Naive thymus-derived CD8-positive, alpha-beta T cell (primary cell): ENCODE results near the gene PPIL3. TPM values are rescaled to one million over a fixed set of nuclear protein-coding genes. Genes with fewer than 3 reads are reported as not detected.

Experiments
- ATAC-seq, 2 donors: fragments of 150-1000 bp; cut with Tn5 transposase in 1 of 2; sonication (Bioruptor Pico), chemical (Tn5 transposase) in 1 of 2; 1 replicate in 1 of 2; 2 replicates in 1 of 2; pipeline ENCODE4 v1.10.0; 2021; ENCODE audit warnings: mild to moderate bottlenecking in 2 of 2, moderate library complexity in 2 of 2
- POLR2A ChIA-PET: fragments of 350-600 bp; sonication (Branson Sonifier 250); formaldehyde crosslinking; loops from one replicate; lab custom pipeline; 2021; ENCODE audit warnings: antibody characterized with exemption; lab: Charles Lee
- DNase-seq, 10 donors: peaks; one replicate each; pipeline versions ENCODE4 v3.0.0 to v3.0.0-alpha.2; 2020 to 2022
- H3K27ac Mint-ChIP-seq, 10 donors: one replicate each; pipeline ENCODE4 v1.8.0; 2020 to 2022; ENCODE audit warnings: mild to moderate bottlenecking in 10 of 10, mixed read lengths in 10 of 10, moderate library complexity in 4 of 10, inconsistent platforms in 1 of 10
- H3K27me3 Mint-ChIP-seq, 5 donors: one replicate each; pipeline ENCODE4 v1.8.0; 2021 to 2022; ENCODE audit warnings: mixed read lengths in 5 of 5
- H3K36me3 Mint-ChIP-seq, 3 donors: one replicate each; pipeline ENCODE4 v1.8.0; 2020 to 2022; ENCODE audit warnings: mixed read lengths in 3 of 3, mild to moderate bottlenecking in 2 of 3, inconsistent platforms in 1 of 3
- H3K4me1 Mint-ChIP-seq, 4 donors: one replicate each; pipeline ENCODE4 v1.8.0; 2021 to 2022; ENCODE audit warnings: mixed read lengths in 4 of 4
- H3K4me3 Mint-ChIP-seq, 10 donors: one replicate each; pipeline ENCODE4 v1.8.0; 2020 to 2022; ENCODE audit warnings: mild to moderate bottlenecking in 10 of 10, mixed read lengths in 10 of 10, moderate library complexity in 6 of 10, inconsistent platforms in 1 of 10
- H3K9me3 Mint-ChIP-seq, 9 donors: one replicate each; pipeline ENCODE4 v1.8.0; 2020 to 2022; ENCODE audit warnings: mixed read lengths in 9 of 9, mild to moderate bottlenecking in 3 of 9, inconsistent platforms in 1 of 9, moderate library complexity in 1 of 9
- polyA plus RNA-seq, 3 donors: library from polyadenylated mRNA; unstranded; fragments of 300-500 nt; fragmentation: Illumina TruSeq; gene quantifications; one replicate each; pipeline ENCODE4 v1.2.3, GENCODE V29; 2021
- total RNA-seq, 8 experiments: library from RNA in 2 of 8; stranded (reverse) in 2 of 8; gene quantifications; one replicate each; pipeline ENCODE4 v1.2.3 and lab custom pipeline; 2021 to 2026

PPIL3 gene
- total and polyA plus RNA-seq, 5 experiments from 2014 or later: 22.3 to 42.6 (median 38.3) TPM

DNA sequence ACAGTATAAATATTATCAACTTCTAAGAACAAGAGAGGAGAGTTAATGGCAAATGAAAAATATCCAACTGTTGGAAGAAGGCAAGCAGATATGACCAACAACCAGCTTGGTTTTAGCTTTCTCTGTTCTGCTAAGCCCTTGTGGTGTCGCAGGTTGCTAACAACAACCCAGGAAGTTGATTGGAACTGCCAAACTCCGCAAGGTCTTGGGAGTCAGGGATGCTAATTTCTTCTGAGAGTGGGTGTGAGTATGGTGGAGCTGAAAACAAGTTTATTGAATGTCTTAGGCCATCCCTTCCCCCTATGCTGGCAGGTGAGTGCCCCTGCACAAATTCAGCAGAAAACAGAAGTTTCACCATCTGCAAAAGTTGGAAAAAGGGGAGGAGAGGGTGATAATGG, 59.6 kb downstream of the PPIL3 start:
- H3K36me3 Mint-ChIP-seq: peaks cover 0 to 11% (median 3%) of the 10 kb centered on the region in 3 donors
- no peak overlapping the region for H3K27ac Mint-ChIP-seq
- H3K9me3 Mint-ChIP-seq: peaks cover 0 to 4% (median 0%) of the 10 kb centered on the region in 9 donors
- no peak overlapping the region for H3K4me3 Mint-ChIP-seq
- ATAC-seq (no peak), DNase-seq (no peak)
- H3K27me3 Mint-ChIP-seq: no peaks in the 10 kb centered on the region
- POLR2A ChIA-PET: interaction anchor here (1.0 kb wide), 1 partner anchor 35 kb away, joined by 4 read pairs; the partner anchor contains the start of gene CLK1
- peaks cover 1 to 14% (median 8%) of the 10 kb centered on the region in 4 donors for H3K4me1 Mint-ChIP-seq

DNA sequence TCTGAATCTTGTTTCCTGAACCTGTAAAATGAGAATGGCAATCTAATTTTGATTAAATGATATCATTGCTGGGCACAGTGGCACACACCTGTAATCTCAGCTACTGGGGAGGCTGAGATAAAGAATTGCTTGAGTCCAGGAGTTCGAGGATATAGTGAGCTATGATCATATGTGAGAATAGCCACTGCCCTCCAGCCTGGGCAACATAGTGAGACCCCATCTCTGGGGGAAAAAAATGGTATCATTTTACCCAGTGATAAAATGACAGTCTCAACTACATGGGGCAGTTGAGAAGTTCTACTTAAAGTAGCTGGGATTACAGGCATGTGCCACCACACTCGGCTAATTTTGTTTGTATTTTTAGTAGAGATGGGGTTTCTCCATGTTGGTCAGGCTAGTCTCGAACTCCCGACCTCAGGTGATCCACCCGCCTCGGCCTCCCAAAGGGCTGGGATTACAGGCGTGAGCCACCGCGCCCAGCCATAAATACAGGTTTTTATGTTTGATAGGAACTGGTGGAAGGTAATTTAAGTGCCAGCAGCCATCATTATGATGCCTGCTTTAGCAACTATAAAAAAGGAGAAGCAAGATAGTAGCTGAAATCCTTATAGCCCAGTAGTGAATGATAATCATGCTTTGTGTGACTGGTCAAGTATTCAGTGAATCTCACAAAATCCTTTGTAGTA, 60.2 kb downstream of the PPIL3 start:
- Mint-ChIP-seq H3K27me3 (no peaks in the 10 kb centered on the region), H3K27ac (no peak overlapping the region), H3K9me3 (peaks cover 0 to 1% (median 0%) of the 10 kb centered on the region in 9 donors), H3K4me3 (no peak overlapping the region), H3K4me1 (peaks cover 1 to 14% (median 8%) of the 10 kb centered on the region in 4 donors), H3K36me3 (peaks cover 0 to 15% (median 3%) of the 10 kb centered on the region in 3 donors)
- DNase-seq (no peak), ATAC-seq (no peak)
- POLR2A ChIA-PET: interaction anchor here (0.8 to 2.0 kb wide), 4 partner anchors 10 to 35 kb away, joined by 3 to 8 read pairs (median 4); partner anchors contain the start of genes BZW1 and CLK1

DNA sequence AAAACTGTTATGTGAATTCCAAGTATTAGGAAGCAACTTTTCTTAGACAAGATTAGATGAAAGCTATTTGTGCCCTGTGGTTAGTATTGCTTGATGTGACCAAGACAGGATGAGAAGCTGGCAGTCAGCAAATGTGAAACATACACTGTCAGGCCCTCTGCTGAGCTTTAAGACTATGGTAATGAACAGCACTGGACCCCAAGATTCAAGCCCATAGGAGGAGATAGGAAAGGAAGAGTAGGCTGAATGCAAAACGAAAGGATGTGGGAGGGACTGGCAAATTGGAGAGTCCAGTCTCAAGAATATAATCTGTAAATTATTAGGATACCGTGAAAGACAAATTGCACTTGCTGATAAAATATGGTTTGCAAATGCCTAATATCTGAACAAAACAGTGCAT, 60.8 kb downstream of the PPIL3 start:
- POLR2A ChIA-PET: interaction anchor here (0.8 to 2.4 kb wide), 4 partner anchors 11 to 36 kb away, joined by 3 to 11 read pairs (median 6); partner anchors contain the start of genes BZW1 and CLK1
- H3K9me3 Mint-ChIP-seq: no peaks in the 10 kb centered on the region
- H3K27me3 Mint-ChIP-seq: no peaks in the 10 kb centered on the region
- H3K27ac Mint-ChIP-seq: peak overlapping the region in 6 of 10 donors; percentile 4 to 68 (median 26)
- peaks cover 0 to 17% (median 3%) of the 10 kb centered on the region in 3 donors for H3K36me3 Mint-ChIP-seq
- no peak for ATAC-seq
- H3K4me1 Mint-ChIP-seq: peaks cover 1 to 14% (median 8%) of the 10 kb centered on the region in 4 donors
- H3K4me3 Mint-ChIP-seq: no peak overlapping the region
- no peak for DNase-seq

DNA sequence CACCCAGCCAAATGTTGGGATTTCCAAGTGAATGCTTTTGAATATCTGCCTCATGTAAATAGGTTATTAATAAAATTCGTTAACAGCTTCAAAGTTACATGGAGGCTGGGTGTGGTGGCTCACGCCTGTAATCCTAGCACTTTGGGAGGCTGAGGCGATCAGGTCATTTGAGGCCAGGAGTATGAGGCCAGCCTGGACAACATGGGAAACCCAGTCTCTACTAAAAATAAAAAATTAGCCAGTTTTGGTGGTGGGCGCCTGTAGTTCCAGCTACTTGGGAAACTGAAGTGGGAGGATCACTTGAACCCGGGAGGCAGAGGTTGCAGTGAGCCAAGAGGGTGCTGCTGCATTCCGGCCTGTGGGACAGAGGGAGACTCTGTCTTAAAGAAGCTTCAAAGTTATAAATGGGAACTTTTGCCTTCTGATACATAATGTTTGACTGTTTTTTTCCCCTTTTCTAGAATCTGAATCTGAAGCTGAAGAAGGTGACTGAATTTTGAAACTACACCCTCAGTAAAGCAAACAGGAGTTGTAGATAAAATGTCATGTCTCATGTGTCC, 67.1 kb downstream of the PPIL3 start:
- Mint-ChIP-seq H3K27me3 (no peaks in the 10 kb centered on the region), H3K4me1 (peaks cover 2 to 11% (median 7%) of the 10 kb centered on the region in 4 donors), H3K36me3 (peaks cover 12 to 65% (median 26%) of the 10 kb centered on the region in 3 donors), H3K9me3 (no peaks in the 10 kb centered on the region), H3K4me3 (peak overlapping the region in 2 of 10 donors; percentile 28), H3K27ac (peak overlapping the region in 2 of 10 donors; percentile 12 to 48)
- POLR2A ChIA-PET: interaction anchor here (0.6 to 6.9 kb wide), 2 partner anchors 17 to 43 kb away, joined by 3 to 28 read pairs; partner anchors contain the start of gene CLK1
- no peak for DNase-seq
- no peak for ATAC-seq

Other genes with a start within 250 kb of the PPIL3 start
- gene BZW1, start 77.2 kb downstream of the PPIL3 start, total RNA-seq: 100 to 1,000 TPM; 175 to 204 TPM
- 100 to 1,000 TPM; 222 to 285 (median 243) TPM for gene BZW1, start 77.2 kb downstream of the PPIL3 start, polyA plus RNA-seq
- 100 to 1,000 TPM; 348 to 356 TPM for gene CLK1, start 24.4 kb downstream of the PPIL3 start, total RNA-seq
- 10 to 100 TPM; 13.6 to 45.3 (median 15.5) TPM for gene CLK1, start 24.4 kb downstream of the PPIL3 start, polyA plus RNA-seq
- gene NIF3L1, start 294 bp upstream of the PPIL3 start, total RNA-seq: 10 to 100 TPM; 32.1 to 37.3 TPM
- 10 to 100 TPM; 15.6 to 24.0 (median 18.7) TPM for gene NIF3L1, start 294 bp upstream of the PPIL3 start, polyA plus RNA-seq
- gene ORC2, start 74.6 kb upstream of the PPIL3 start, total RNA-seq: 10 to 100 TPM; 51.9 to 66.8 TPM
- gene ORC2, start 74.6 kb upstream of the PPIL3 start, polyA plus RNA-seq: 10 to 100 TPM in 1 of 3 donors, 1 to 10 TPM in 2; 9.4 to 11.1 (median 9.4) TPM
- gene HYCC2, start 182.6 kb upstream of the PPIL3 start, total RNA-seq: 10 to 100 TPM; 34.2 to 38.1 TPM
- 10 to 100 TPM; 20.8 to 32.5 (median 23.0) TPM for gene HYCC2, start 182.6 kb upstream of the PPIL3 start, polyA plus RNA-seq
- gene NDUFB3, start 182.9 kb upstream of the PPIL3 start, total RNA-seq: 10 to 100 TPM; 40.6 to 47.8 TPM
- 100 to 1,000 TPM; 279 to 299 (median 298) TPM for gene NDUFB3, start 182.9 kb upstream of the PPIL3 start, polyA plus RNA-seq
- 100 to 1,000 TPM; 127 to 142 TPM for gene CFLAR, start 227.1 kb upstream of the PPIL3 start, total RNA-seq
- 10 to 100 TPM; 50.7 to 93.3 (median 63.9) TPM for gene CFLAR, start 227.1 kb upstream of the PPIL3 start, polyA plus RNA-seq